ENCODE measurements around the gene GFRA1.

Gene GFRA1

DNA sequence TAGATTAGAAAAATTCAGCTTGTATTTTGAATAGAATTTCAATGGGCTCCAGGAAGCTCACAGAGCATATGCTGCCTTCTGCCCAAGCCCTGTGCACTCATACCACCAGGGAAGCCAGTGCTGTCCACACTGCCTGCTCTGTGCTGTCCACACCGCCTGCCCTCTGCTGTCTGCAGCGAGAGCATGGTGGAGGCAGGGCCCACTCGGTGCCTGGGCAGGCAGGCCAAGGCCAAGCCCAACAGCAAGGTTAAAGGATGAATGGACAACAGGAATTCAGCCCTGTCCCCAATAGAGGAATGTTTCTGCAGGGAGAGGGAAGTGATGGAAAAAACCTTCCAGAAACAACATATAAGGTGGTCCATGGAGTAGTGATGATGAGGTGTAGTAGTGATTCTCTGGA, 146.8 kb downstream of the GFRA1 start:
- no peak for TF ChIP-seq CTCF (IDR thresholded peaks at IDR 0.05; ENCODE audit: borderline replicate concordance, control extremely low read depth, extremely low read depth, insufficient read depth, missing control alignments)
- in situ Hi-C loops (cut with MboI; ENCODE audit: low sequenced_read_pairs, unreplicated experiment): no loop called here
- DNase-seq (ENCODE audit: low spot score): no peak

GRCh38 chr10:116125180-116125579, 147.8 kb downstream of the GFRA1 start:
- in situ Hi-C loops (cut with MboI; ENCODE audit: low sequenced_read_pairs, unreplicated experiment): no loop called here
- TF ChIP-seq CTCF (IDR thresholded peaks at IDR 0.05; ENCODE audit: borderline replicate concordance, control extremely low read depth, extremely low read depth, insufficient read depth, missing control alignments): no peak

GRCh38 chr10:116124777-116125176, 148.2 kb downstream of the GFRA1 start:
- no peak for TF ChIP-seq CTCF (IDR thresholded peaks at IDR 0.05; ENCODE audit: borderline replicate concordance, control extremely low read depth, extremely low read depth, insufficient read depth, missing control alignments)
- DNase-seq (ENCODE audit: low spot score): no peak
- in situ Hi-C loops (cut with MboI; ENCODE audit: low sequenced_read_pairs, unreplicated experiment): no loop called here

More at GRCh38 chr10:116125180-116125579, 147.8 kb downstream of the GFRA1 start:
- DNase-seq (ENCODE audit: low spot score): no peak

GRCh38 chr10:116122664-116123063, 150.3 kb downstream of the GFRA1 start:
- in situ Hi-C loops (cut with MboI; ENCODE audit: low sequenced_read_pairs, unreplicated experiment): no loop called here
- no peak for DNase-seq (ENCODE audit: low spot score)
- no peak for TF ChIP-seq CTCF (IDR thresholded peaks at IDR 0.05; ENCODE audit: borderline replicate concordance, control extremely low read depth, extremely low read depth, insufficient read depth, missing control alignments)

DNA sequence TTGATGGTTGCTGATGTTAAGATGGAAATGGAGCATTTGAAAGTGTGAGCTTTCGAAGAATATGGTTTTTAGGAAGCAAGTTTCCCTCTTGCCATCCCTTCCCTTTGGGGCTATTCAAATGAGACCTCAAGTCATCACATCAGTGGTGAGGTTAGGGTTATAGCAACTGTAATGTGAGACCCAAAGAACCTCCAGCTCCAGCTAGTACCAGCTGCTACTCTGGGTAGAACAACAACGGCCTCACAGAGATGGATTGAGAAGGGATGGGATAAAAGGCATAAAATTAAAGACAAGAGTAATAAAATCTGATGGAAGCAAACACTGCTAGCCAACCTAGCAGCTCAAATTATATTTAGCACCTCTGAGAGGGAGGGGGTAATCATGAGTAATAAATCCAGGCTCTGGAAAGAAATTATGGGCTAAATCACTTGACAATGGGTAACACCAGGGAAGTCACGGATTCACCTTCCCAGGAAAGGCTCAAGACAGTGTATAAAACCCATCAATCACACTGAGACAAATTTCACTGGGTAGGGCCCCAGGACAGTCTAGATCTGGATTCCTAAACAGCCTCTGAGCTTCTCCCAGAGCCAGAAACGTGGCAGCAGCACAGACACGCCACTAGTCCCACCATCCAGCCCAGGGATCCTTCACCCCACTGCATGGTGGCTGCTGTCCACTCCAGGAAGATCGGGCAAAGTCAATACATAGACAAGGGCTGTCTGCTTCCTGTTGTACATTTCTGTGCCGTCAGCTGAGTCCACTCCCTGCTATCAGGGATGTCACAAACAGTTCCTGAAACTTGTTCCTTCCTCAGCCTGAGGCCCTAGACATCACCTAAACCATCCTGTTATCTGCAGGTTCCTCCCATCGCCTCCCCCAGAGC, 151.1 kb downstream of the GFRA1 start:
- no peak for DNase-seq (ENCODE audit: low spot score)
- no peak for TF ChIP-seq CTCF (IDR thresholded peaks at IDR 0.05; ENCODE audit: borderline replicate concordance, control extremely low read depth, extremely low read depth, insufficient read depth, missing control alignments)
- in situ Hi-C loops (cut with MboI; ENCODE audit: low sequenced_read_pairs, unreplicated experiment): no loop called here

DNA sequence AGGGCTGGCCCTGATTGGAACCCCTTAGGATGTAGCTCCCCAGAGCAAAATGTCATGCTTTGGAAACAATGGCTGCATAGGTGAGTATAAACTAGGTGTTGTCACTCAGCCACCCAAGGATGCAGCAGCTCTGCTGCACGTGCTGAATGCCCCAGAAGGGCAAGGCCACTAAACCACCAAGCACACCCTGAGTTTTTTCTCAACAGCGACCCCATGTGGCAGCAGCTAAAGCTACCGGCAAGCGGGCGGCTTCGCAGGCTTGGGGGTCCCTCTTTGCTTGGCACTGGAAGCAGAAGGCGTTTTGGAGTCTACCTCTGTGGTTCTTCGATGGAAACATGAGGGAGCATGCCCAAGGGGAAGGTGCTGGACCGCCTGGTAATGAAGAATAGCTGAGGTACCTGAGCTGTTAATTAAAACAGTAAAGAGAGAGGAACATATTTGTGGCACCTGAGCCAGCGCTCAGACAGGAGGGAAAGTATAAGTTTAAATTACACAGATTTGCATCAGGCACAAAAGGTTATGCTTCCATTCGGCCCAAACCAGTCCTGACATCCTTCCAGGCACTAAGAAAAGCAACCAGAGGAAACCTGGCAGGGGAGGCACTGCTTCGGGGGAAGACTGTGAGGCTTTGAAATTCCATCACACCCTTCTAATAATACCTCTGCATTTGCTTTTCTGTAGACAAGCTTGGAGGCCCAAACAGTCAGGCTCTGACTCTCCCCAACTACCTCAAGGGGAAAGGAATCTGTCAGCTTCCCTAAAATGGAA, 152.1 kb downstream of the GFRA1 start:
- in situ Hi-C loops (cut with MboI; ENCODE audit: low sequenced_read_pairs, unreplicated experiment): no loop called here
- no peak for DNase-seq (ENCODE audit: low spot score)
- TF ChIP-seq CTCF (IDR thresholded peaks at IDR 0.05; ENCODE audit: borderline replicate concordance, control extremely low read depth, extremely low read depth, insufficient read depth, missing control alignments): no peak

All from GM13976 (cell line).